OCI-LY7 (cell line): ENCODE data around the gene IL17REL.

Experiments used
- EZH2phosphoT487 ChIP-seq: fragments of 200-600 bp; sonication (generic); IDR thresholded peaks from 2 replicates; pipeline ENCODE4 v1.6.1; 2018; ENCODE audit warnings: low read depth, borderline replicate concordance, mild to moderate bottlenecking, mixed run types, antibody characterized with exemption, low read length, moderate library complexity, mixed read lengths
- TF ChIP-seq, protein P1 (sequence below): fragments of 200-600 bp; sonication (generic); conservative IDR thresholded peaks from 2 replicates; pipeline ENCODE4 v1.5.1; 2014; ENCODE audit warnings: mild to moderate bottlenecking, antibody characterized with exemption, low read length, moderate library complexity, mixed read lengths

DNA sequence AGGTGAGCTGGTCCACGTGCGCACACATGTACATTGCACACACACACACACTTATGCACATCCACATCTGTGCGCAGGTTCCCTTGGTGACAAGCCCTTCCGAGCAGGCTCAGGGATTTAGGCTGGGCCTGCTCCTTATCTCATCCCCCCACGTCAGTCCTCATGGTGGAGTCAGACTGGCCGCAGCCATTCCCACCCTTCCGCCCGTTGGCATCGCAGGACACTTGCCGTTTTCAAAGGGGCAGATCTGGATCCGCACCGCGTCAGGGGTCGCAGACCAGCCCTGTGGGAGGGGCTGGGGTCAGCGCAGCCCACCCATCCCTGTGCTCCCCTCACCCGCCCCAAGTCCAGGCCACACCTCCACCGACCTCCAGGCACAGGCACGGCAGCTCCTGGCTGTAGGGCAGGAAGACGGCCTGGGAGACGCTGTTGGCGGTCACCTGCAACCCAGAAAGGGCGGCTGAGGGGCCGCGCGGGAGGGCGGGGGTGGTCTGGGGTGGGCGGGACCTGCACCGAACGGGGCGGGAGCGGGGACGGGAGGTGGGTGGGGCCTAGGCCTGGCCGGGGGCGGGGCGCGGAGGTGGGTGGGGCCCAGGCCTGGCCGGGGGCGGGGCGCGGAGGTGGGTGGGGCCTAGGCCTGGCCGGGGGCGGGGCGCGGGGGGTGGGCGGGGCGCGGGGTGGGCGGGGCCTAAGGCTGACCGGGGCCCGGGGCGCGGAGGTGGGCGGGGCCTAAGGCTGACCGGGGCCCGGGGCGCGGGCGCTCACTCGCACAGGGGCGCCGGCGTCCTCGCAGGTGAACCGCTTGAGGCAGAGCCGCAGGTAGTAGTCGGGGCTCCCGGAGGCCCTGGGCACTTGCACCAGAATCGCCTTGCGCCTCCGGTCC lies 13.3 kb downstream of the IL17REL start:
- TF ChIP-seq, protein P1, sequence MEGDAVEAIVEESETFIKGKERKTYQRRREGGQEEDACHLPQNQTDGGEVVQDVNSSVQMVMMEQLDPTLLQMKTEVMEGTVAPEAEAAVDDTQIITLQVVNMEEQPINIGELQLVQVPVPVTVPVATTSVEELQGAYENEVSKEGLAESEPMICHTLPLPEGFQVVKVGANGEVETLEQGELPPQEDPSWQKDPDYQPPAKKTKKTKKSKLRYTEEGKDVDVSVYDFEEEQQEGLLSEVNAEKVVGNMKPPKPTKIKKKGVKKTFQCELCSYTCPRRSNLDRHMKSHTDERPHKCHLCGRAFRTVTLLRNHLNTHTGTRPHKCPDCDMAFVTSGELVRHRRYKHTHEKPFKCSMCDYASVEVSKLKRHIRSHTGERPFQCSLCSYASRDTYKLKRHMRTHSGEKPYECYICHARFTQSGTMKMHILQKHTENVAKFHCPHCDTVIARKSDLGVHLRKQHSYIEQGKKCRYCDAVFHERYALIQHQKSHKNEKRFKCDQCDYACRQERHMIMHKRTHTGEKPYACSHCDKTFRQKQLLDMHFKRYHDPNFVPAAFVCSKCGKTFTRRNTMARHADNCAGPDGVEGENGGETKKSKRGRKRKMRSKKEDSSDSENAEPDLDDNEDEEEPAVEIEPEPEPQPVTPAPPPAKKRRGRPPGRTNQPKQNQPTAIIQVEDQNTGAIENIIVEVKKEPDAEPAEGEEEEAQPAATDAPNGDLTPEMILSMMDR = no peak
- TF ChIP-seq EZH2phosphoT487 = no peak
